Spleen (tissue), 7 donors: ENCODE results near the gene HDAC5.

Source experiments
- CTCF ChIP-seq, 11 experiments: fragments of 200-600 bp in 7 of 11; fragments of 450-650 bp in 4 of 11; sonication (generic) in 4 of 11; IDR thresholded peaks in 8 of 11; conservative IDR thresholded peaks in 3 of 11; 1 replicate in 7 of 11; 2 replicates in 4 of 11; pipeline versions ENCODE4 v1.4.0 to v1.8.0; 2016 to 2021; ENCODE audit warnings: antibody characterized with exemption in 11 of 11, inconsistent platforms in 4 of 11, mild to moderate bottlenecking in 1 of 11
- POLR2A ChIP-seq, 3 donors: fragments of 450-650 bp; IDR thresholded peaks; one replicate each; pipeline ENCODE4 v1.5.1; 2017; ENCODE audit warnings: antibody characterized with exemption in 3 of 3, mild to moderate bottlenecking in 1 of 3
- POLR2AphosphoS5 ChIP-seq, 3 donors: sonication (generic); formaldehyde crosslinking; IDR thresholded peaks; one replicate each; pipeline ENCODE4 v1.5.1; 2017; ENCODE audit warnings: antibody characterized with exemption in 3 of 3
- donor health status: DM: no; HTN: no; CAD: no; lungs with moderate emphysema.
- donor health status: DM: no; HTN: no; CAD: no.
- donor health status: DM: no; HTN: no; CAD: no.

DNA sequence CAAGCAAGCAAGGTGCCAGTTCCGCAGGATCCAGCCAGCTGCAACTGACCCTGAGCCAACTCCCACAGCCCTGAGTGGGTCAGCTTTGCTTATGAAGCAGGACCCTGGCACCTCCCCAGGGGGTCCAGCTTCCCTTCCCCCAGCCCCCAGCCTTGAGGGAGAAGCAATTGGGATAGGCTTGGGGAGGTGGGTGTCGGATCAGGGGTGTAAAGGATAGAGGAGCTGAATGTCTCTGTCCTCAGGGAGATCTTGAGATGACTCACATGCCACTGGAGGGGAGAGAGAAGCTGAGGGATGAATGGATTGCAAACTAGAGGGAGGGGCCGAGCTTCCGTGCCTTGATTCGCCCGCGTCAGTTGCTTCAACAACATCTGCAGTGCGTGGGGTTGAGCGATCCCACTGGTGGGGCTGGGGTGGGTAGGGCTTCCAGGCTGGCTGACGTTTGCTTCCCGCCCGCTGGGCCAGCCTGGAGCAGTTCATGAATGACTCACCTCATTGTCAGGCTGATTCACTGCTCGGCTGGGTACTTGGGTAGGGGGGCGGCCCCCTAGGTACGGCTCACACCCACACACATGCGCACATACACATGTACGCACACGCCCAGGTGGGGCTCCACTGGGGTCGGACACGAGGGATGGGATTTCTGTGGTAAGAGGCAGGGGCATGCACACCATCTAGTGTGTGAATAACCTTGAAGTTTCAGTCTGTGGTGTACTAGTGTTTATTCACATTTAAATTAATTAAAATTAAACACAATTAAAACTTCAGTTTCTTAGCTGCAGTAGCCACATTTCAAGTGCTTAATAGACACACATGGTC lies 14.7 kb upstream of the HDAC5 start:
- TF ChIP-seq CTCF (IDR thresholded peaks at IDR 0.05 in 8 of 11, conservative IDR thresholded peaks at IDR 0.05 in 3 of 11) (no peak), POLR2AphosphoS5 (IDR thresholded peaks at IDR 0.05) (peak in 2 of 3 donors; percentile 5 to 24), POLR2A (IDR thresholded peaks at IDR 0.05) (no peak)
